ENCODE results near the gene CFAP65. TPM values are rescaled to one million over a fixed set of nuclear protein-coding genes. Genes with fewer than 3 reads are reported as not detected.

Gene CFAP65
- total and polyA plus RNA-seq, 2 of the 13 experiments (the other 11 are each of a cell fraction or from before 2014, with no cell fraction given): 0.05 TPM; not detected in 1

- no peak for TF ChIP-seq FUBP1 (CRISPR knock-in tag; IDR thresholded peaks at IDR 0.05; ENCODE audit: borderline replicate concordance)
- no peak for TF ChIP-seq GTF2F1 (IDR thresholded peaks at IDR 0.05; ENCODE audit: low read length)
- TF ChIP-seq SP2 (CRISPR knock-in tag; IDR thresholded peaks at IDR 0.05): no peak
- TF ChIP-seq ZNF574 (CRISPR knock-in tag; IDR thresholded peaks at IDR 0.05): peak; percentile 61
- no peak for TF ChIP-seq ZSCAN21 (CRISPR knock-in tag; IDR thresholded peaks at IDR 0.05; ENCODE audit: borderline replicate concordance)
- TF ChIP-seq ATAD3A (CRISPR knock-in tag; IDR thresholded peaks at IDR 0.05): peak; percentile 60; the same call in 1 of the 2 replicates
- TF ChIP-seq PTBP1 (IDR thresholded peaks at IDR 0.05; ENCODE audit: low read depth, low read length, poor library complexity, severe bottlenecking): no peak
- peak; percentile 30; the same call in 1 of the 2 replicates for TF ChIP-seq ARID4A (CRISPR knock-in tag; IDR thresholded peaks at IDR 0.05; ENCODE audit: borderline replicate concordance)
- no peak for TF ChIP-seq MZF1 (CRISPR knock-in tag; IDR thresholded peaks at IDR 0.05; ENCODE audit: borderline replicate concordance)
- TF ChIP-seq JDP2 (CRISPR knock-in tag; IDR thresholded peaks at IDR 0.05; ENCODE audit: borderline replicate concordance): no peak; the same call in 1 of the 2 replicates
- TF ChIP-seq XRCC5 (optimal IDR thresholded peaks at IDR 0.05; ENCODE audit: low read length): peak; percentile 42
- no peak for TF ChIP-seq PREB (CRISPR knock-in tag; IDR thresholded peaks at IDR 0.05)
- TF ChIP-seq ZNF512 (CRISPR knock-in tag; IDR thresholded peaks at IDR 0.05): no peak
- TF ChIP-seq SAP130 (CRISPR knock-in tag; IDR thresholded peaks at IDR 0.05; ENCODE audit: low read depth): peak; percentile 69
- TF ChIP-seq ZKSCAN1 (IDR thresholded peaks at IDR 0.05; ENCODE audit: low read length): no peak
- peak; percentile 89 for TF ChIP-seq ZFP36L2 (CRISPR knock-in tag; IDR thresholded peaks at IDR 0.05)
Measured at GRCh38 chr2:219045937-219046550, 4.7 kb upstream of the CFAP65 start (continued).

Data from HepG2 (cell line).